K562 (cell line): ENCODE measurements around the gene CBFA2T3. TPM values are rescaled to one million over a fixed set of nuclear protein-coding genes. Genes with fewer than 3 reads are reported as not detected.

Experiments
- BACH1 ChIP-seq: fragments of 200-800 bp; sonication (Bioruptor generic); IDR thresholded peaks from 2 replicates; pipeline ENCODE4 v1.6.1; 2016; ENCODE audit warnings: missing genetic modification characterization, missing compliant biosample characterization
- CC2D1A ChIP-seq: fragments of 450-650 bp; IDR thresholded peaks from 2 replicates; pipeline ENCODE4 v1.6.1; 2017; ENCODE audit warnings: mild to moderate bottlenecking
- CREM ChIP-seq: IDR thresholded peaks from 2 replicates; pipeline ENCODE4 v1.6.1; 2014; ENCODE audit warnings: antibody characterized with exemption, low read depth
- DPF2 ChIP-seq: fragments of 450-650 bp; IDR thresholded peaks from 2 replicates; pipeline ENCODE4 v1.6.1; 2016
- E2F5 ChIP-seq: sonication (generic); formaldehyde crosslinking; IDR thresholded peaks from 2 replicates; pipeline ENCODE4 v1.8.0; 2022; ENCODE audit warnings: mild to moderate bottlenecking, missing genetic modification reagents
- EGR1 ChIP-seq: fragments of 450-650 bp; conservative IDR thresholded peaks from 2 replicates; pipeline ENCODE4 v1.6.1; 2017; ENCODE audit warnings: mild to moderate bottlenecking
- FOXK1 ChIP-seq: sonication (generic); formaldehyde crosslinking; IDR thresholded peaks from 2 replicates; pipeline ENCODE4 v1.8.0; 2022; ENCODE audit warnings: missing genetic modification reagents, mild to moderate bottlenecking, borderline replicate concordance
- ID3 ChIP-seq, 2 experiments: fragments of 250-450 bp in 1 of 2; fragments of 450-650 bp in 1 of 2; sonication (Bioruptor Pico) in 1 of 2; IDR thresholded peaks; 2 replicates each; pipeline versions ENCODE4 v1.6.1 to v1.8.0; 2016 to 2021; ENCODE audit warnings: mild to moderate bottlenecking in 2 of 2, moderate library complexity in 2 of 2, missing compliant biosample characterization in 1 of 2, missing genetic modification characterization in 1 of 2
- L3MBTL2 ChIP-seq: fragments of 450-650 bp; IDR thresholded peaks from 2 replicates; pipeline ENCODE4 v1.6.1; 2016; ENCODE audit warnings: mild to moderate bottlenecking, moderate library complexity
- NKRF ChIP-seq: fragments of 450-650 bp; IDR thresholded peaks from 2 replicates; pipeline ENCODE4 v1.6.1; 2016; ENCODE audit warnings: borderline replicate concordance
- SMAD4 ChIP-seq: fragments of 250-450 bp; sonication (Bioruptor Pico); conservative IDR thresholded peaks from 2 replicates; pipeline ENCODE4 v1.8.0; 2021; ENCODE audit warnings: inconsistent platforms, mild to moderate bottlenecking, moderate library complexity
- STAT6 ChIP-seq: sonication (generic); formaldehyde crosslinking; IDR thresholded peaks from 2 replicates; pipeline ENCODE4 v1.8.1; 2023; ENCODE audit warnings: mild to moderate bottlenecking, missing genetic modification reagents
- USF2 ChIP-seq: sonication (generic); formaldehyde crosslinking; IDR thresholded peaks from 2 replicates; pipeline ENCODE4 v1.5.0; 2020; ENCODE audit warnings: missing genetic modification reagents
- ZNF586 ChIP-seq: fragments of 450-650 bp; formaldehyde crosslinking; conservative IDR thresholded peaks from 2 replicates; pipeline ENCODE4 v1.4.0; 2020; ENCODE audit warnings: mild to moderate bottlenecking, moderate library complexity
- polyA plus RNA-seq, 8 experiments: library from polyadenylated mRNA; depleted of rRNA in 4 of 8; stranded (reverse) in 5 of 8; unstranded in 3 of 8; fragments of >200 nt; fragmentation: Nextera tagmentation in 2 of 8; fragmentation: Illumina TruSeq in 1 of 8; extraction: Ambion mirVana in 2 of 8; extraction: Trizol in 1 of 8; gene quantifications; 2 replicates each; pipeline versions ENCODE4 v1.2.1 to v1.2.3, GENCODE V29; 2011 to 2014; ENCODE audit warnings: inconsistent platforms in 1 of 8, missing spikeins in 1 of 8
- total RNA-seq, 7 experiments: library from RNA; depleted of rRNA in 6 of 7; stranded (reverse); fragments of >200 nt in 6 of 7; fragmentation: Illumina TruSeq in 2 of 7; extraction: Trizol in 2 of 7; gene quantifications; 2 replicates each; pipeline versions ENCODE4 v1.2.1 to v1.2.3, GENCODE V29; 2011 to 2021; ENCODE audit warnings: low replicate concordance in 1 of 7
- TF ChIP-seq, protein P1 (sequence below): fragments of 200-800 bp; sonication (Bioruptor generic); IDR thresholded peaks from 2 replicates; pipeline ENCODE4 v1.6.1; 2016; ENCODE audit warnings: missing genetic modification characterization, missing compliant biosample characterization

CBFA2T3 gene
- total and polyA plus RNA-seq, 9 of the 15 experiments (the other 6 are each of a cell fraction or from before 2014, with no cell fraction given): 2.3 to 145 (median 6.7) TPM

DNA sequence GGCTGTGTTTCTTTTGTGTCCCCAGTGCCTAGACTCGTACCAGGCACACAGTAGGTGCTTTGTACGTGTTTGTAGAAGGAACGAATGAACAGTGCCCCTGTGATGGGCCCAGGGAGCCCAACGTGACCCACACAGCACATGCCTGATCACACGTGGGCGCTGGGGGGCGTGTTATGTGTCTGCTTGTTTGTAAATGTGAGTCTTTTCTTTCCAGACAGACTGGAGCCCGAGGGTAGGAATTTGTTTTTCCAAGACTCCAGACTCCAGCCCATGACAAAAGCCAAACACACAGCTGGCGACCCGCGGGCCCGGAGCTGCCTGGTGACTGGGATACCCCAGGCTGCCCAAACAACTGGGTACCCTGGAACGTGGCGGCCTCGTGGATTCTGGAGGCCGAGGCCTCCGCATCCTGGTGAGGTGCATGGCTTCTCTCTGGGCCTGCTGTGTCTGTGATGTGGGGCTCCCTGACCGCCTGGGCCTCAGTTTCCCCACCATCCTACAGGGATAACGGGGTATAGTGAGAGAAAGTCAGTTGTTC is 14.9 kb upstream of the CBFA2T3 start (continued):
- TF ChIP-seq USF2 (CRISPR knock-in tag): peak; percentile 61
- no peak for TF ChIP-seq SMAD4 (CRISPR knock-in tag)
- TF ChIP-seq STAT6 (CRISPR knock-in tag): peak; percentile 33; the same call in 1 of the 2 replicates
- TF ChIP-seq BACH1: 0 out of 2 replicates have a peak, but pooled peaks have one; percentile 51
- no peak for TF ChIP-seq EGR1
- TF ChIP-seq ZNF586: 0 out of 2 replicates have a peak, but pooled peaks have one; percentile 49
- TF ChIP-seq ID3 (CRISPR knock-in tag; IDR thresholded peaks at IDR 0.05): no peak
- TF ChIP-seq ID3 (tag; IDR thresholded peaks at IDR 0.05): no peak; the same call in 1 of the 2 replicates
- TF ChIP-seq, protein P1, sequence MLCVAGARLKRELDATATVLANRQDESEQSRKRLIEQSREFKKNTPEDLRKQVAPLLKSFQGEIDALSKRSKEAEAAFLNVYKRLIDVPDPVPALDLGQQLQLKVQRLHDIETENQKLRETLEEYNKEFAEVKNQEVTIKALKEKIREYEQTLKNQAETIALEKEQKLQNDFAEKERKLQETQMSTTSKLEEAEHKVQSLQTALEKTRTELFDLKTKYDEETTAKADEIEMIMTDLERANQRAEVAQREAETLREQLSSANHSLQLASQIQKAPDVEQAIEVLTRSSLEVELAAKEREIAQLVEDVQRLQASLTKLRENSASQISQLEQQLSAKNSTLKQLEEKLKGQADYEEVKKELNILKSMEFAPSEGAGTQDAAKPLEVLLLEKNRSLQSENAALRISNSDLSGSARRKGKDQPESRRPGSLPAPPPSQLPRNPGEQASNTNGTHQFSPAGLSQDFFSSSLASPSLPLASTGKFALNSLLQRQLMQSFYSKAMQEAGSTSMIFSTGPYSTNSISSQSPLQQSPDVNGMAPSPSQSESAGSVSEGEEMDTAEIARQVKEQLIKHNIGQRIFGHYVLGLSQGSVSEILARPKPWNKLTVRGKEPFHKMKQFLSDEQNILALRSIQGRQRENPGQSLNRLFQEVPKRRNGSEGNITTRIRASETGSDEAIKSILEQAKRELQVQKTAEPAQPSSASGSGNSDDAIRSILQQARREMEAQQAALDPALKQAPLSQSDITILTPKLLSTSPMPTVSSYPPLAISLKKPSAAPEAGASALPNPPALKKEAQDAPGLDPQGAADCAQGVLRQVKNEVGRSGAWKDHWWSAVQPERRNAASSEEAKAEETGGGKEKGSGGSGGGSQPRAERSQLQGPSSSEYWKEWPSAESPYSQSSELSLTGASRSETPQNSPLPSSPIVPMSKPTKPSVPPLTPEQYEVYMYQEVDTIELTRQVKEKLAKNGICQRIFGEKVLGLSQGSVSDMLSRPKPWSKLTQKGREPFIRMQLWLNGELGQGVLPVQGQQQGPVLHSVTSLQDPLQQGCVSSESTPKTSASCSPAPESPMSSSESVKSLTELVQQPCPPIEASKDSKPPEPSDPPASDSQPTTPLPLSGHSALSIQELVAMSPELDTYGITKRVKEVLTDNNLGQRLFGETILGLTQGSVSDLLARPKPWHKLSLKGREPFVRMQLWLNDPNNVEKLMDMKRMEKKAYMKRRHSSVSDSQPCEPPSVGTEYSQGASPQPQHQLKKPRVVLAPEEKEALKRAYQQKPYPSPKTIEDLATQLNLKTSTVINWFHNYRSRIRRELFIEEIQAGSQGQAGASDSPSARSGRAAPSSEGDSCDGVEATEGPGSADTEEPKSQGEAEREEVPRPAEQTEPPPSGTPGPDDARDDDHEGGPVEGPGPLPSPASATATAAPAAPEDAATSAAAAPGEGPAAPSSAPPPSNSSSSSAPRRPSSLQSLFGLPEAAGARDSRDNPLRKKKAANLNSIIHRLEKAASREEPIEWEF (CRISPR knock-in tag): peak; percentile 58; the same call in 1 of the 2 replicates
- 0 out of 2 replicates have a peak, but pooled peaks have one; percentile 45 for TF ChIP-seq FOXK1 (CRISPR knock-in tag)
- TF ChIP-seq CC2D1A: no peak
- TF ChIP-seq L3MBTL2: peak; percentile 91
- TF ChIP-seq NKRF: peak; percentile 17; the same call in 1 of the 2 replicates
- peak; percentile 37; the same call in 1 of the 2 replicates for TF ChIP-seq CREM
- no peak for TF ChIP-seq DPF2
- 0 out of 2 replicates have a peak, but pooled peaks have one; percentile 20 for TF ChIP-seq E2F5 (CRISPR knock-in tag)
